Measurements from ENCODE around the gene RAD51B.
"Not testable (repeated sequence)": the region's sequence is repeated elsewhere in the genome, so short reads cannot be mapped to it uniquely, and the experiment has no call there.

The RAD51B gene

GRCh38 chr14:68036202-68036601, 216.6 kb downstream of the RAD51B start:
- no peak for DNase-seq
- intact Hi-C loops (cut with DNase I), result no loop called here

- intact Hi-C loops (cut with DNase I), result no loop called here
- DNase-seq, result no peak
Observed at GRCh38 chr14:68039593-68039992, 220.0 kb downstream of the RAD51B start.

DNA sequence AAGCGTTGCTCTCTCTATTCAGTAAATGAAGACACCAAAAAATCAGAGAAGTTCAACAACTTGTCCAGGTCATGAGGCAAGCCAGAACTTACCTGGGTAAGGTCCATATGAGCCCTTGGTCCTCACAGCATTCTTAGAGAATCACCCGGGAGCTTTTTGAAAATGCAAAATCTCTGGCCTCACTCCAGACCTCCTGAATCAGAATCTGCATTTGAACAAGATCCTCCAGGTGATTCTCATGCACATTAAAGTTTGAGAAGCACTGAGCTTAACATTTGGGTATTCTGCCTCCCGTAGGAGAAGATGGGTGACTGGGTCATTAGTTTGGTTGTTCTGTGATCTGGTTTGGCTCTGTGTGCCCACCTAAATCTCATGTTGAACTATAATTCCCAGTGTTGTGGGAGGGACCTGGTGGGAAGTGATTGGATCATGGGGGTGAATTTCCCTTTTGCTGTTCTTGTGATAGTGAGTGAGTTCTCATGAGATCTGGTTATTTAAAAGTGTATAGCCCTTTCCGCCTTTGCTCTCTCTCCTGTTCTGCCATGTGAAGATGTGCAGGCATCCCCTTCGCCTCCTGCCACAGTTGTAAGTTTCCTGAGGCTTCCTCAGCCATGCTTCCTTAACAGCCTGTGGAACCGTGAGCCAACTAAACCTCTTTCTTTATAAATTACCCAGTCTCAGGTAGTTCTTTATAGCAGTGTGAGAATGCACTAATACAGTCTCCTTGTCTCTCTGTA, 221.2 kb downstream of the RAD51B start:
- intact Hi-C loops (cut with DNase I), result no loop called here

DNA sequence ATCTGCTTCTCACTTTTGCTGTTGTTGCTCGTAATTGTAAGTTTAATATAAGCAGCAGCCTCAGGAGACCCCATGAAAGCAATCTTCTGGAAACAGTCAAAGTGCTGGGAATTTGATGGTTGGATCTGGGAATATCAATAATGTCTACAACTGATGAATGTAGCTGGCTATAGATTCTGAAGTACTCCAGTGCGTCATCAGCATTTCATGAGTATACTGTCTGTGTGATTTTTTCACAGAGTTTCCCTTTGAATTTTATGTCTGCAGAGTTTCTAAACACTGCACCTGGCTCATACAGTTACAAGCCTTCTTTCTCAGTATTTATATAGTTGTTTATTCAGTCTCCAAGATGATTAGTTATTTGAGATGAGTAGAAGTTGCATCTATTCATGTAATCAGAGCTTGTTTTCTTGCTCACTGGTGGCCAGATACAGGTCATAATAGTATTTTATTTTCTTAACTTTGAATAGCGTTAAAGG, 222.3 kb downstream of the RAD51B start:
- DNase-seq, result no peak
- intact Hi-C loops (cut with DNase I), result no loop called here

More for the DNA sequence above, 221.2 kb downstream of the RAD51B start:
- no peak for DNase-seq

DNA sequence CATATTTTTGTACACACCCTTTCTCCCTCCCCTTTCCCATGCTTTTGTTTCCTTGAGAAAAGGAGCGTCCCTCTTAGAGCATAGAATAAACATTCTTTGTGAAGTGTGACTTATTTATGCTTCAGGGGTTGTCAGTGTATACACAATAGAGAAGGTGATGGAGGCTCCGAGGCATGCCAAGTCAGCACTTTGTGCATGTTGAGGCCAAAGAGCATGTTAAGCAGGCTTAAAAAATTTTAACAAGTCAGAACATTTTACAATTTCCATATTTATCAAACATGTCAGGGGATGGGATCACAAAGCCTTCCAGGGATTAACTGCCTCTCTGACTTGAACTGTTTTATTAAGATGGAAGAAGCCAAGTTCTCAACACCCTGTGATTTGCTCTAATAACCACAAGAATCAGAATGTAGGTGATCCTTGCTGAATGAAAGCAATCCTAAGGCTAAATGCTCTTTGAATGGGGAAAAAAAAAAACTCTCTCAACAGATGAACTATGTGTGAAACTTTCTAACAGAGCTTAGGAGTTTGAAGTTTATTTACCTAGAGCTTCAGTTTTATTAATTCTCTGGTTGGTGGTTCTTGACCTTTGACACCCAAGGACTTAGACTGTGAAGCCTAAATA, 223.1 kb downstream of the RAD51B start:
- DNase-seq, result no peak
- intact Hi-C loops (cut with DNase I), result no loop called here

DNA sequence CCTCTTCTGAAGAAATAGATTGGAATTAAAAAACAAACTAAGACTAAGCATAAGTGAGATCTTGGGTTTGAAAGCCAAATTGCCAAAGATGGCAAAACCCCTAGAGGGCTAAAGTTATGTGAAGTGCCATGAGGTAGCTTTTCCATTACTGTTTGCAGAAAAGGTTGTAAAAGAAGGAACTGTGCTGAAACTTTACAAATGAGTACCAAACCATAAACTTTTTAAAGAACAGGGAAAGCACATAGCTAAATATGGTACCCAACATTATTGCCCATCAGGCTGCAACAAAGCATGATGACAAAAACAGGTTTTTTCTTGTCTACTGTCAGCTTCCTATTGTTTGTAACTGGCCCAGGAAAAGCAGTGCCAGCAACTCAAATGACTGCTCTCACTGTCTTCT, 224.2 kb downstream of the RAD51B start:
- peak in 2 of 42 donors; percentile 2 for DNase-seq
- intact Hi-C loops (cut with DNase I), result no loop called here

GRCh38 chr14:68047906-68048305, 228.3 kb downstream of the RAD51B start:
- no peak for DNase-seq
- intact Hi-C loops (cut with DNase I), result no loop called here

- DNase-seq; intact Hi-C loops (cut with DNase I): not testable (repeated sequence)
Observed at GRCh38 chr14:68048815-68049214, 229.2 kb downstream of the RAD51B start.

GRCh38 chr14:68050177-68050576, 230.6 kb downstream of the RAD51B start:
- no peak for DNase-seq
- intact Hi-C loops (cut with DNase I), result no loop called here

DNA sequence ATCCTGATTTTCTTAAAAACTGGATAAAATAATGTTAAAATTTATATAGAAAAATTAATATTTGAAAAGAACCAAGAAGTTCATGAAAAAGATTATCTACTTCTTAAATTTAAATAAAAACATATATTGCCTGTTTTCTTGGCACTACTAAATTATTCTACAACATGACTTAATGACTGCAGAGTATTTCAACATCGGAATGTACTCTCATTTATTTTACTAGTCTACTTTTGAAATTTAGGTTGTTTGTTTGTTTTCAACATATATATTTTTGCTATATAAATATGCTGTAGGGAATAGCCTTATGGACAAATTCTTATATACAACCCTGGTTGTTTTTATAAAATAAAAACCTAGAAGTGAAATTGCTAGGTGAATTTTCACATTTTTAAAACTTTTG, 231.6 kb downstream of the RAD51B start:
- intact Hi-C loops (cut with DNase I), result no loop called here
- no peak for DNase-seq

DNA sequence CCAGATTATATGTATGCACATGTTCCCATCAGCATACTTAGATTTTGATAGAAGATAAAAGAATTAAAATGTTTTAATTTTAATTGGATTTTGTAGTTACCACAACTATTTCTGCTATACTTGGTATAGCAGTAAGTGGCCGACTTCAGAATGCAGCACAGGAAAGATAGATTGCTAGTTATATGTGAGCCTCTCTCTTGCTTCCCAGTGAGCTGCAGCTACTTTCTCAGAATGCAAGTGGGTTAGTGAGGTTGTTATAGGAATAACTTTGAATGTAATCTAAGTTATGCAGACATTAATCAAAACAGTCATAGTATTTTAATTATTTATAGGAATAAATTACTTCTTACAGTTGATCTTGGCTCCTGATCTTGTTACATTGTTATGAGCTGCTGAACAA, 240.6 kb downstream of the RAD51B start:
- no peak for DNase-seq
- intact Hi-C loops (cut with DNase I), result no loop called here

DNA sequence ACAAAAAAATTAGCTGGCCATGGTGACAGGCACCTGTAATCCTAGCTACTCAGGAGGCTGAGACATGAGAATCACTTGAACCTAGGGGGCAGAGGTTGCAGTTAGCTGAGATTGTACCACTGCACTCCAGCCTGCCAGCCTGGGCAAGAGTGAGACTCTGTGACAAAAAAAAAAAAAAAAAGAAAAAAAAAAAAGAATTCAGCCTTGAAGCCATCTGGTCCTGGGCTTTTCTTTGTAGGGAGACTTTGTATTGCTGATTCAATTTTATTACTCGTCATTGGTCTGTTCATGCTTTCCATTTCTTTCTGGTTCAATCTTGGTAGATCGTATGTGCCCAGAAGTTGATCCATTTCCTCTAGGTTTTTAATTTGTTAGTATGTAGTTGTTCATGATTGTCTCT, 243.1 kb downstream of the RAD51B start:
- no peak for DNase-seq
- intact Hi-C loops (cut with DNase I), result no loop called here

DNA sequence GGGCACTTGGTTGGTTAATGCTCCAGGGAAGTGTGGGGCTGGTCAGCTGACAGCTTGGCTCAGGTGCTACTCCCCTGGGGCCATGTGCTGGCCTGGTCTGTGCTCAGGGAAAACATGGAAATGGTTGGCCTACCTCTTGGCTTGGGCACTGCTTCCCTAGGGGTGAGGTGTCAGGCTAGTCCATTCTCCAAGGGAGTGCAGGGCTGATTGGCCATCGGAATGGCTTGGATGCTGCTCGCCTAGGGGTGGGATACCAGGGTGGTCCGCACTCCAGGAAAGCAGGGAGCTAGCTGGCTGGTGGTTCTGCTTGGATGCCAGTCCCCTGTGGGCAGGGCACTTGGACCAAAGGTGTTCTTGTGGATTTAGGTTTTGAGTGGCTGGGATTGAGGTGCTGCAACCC, 245.7 kb downstream of the RAD51B start:
- intact Hi-C loops (cut with DNase I), result no loop called here
- no peak for DNase-seq

- intact Hi-C loops (cut with DNase I), result no loop called here
- no peak for DNase-seq
Observed at GRCh38 chr14:68074765-68075381, 255.3 kb downstream of the RAD51B start.

- DNase-seq, result no peak
- intact Hi-C loops (cut with DNase I), result no loop called here
Observed at GRCh38 chr14:68075382-68076029, 255.9 kb downstream of the RAD51B start.

- intact Hi-C loops (cut with DNase I), result no loop called here
- DNase-seq, result no peak
Observed at GRCh38 chr14:68076451-68076850, 256.9 kb downstream of the RAD51B start.

GRCh38 chr14:68079941-68080697, 260.5 kb downstream of the RAD51B start:
- intact Hi-C loops (cut with DNase I), result no loop called here
- no peak for DNase-seq

DNA sequence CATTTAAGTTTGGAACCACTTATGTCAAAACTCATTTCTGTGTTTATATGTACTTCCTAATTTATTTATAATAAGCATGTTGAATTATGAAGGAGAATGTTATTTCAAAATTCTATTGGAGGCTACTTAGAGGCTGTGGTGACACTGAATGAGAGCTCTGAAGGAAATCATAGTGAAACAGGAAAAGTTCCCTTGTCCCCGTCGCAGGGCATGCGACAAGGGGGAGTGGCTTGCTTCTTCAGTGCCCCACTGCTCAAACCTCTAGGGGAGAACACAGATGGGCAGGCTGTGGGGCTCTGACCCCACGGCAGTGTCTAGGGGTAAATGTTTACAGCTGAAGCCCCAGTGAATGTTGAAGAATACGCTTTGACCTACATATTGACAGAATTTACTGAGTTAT, 261.9 kb downstream of the RAD51B start:
- no peak for DNase-seq
- intact Hi-C loops (cut with DNase I), result no loop called here

GRCh38 chr14:68082698-68083291, 263.2 kb downstream of the RAD51B start:
- no peak for DNase-seq
- intact Hi-C loops (cut with DNase I), result no loop called here
